RWPE1 (cell line): ENCODE results near the gene FAM228A.

Experiments
- CTCF ChIA-PET: fragments of 350-600 bp; sonication (Branson Sonifier 250); formaldehyde crosslinking; extraction: SDS; loops from one replicate; lab custom pipeline; 2021; lab: Yijun Ruan, JAX
- POLR2A ChIA-PET: fragments of 400-600 bp; formaldehyde crosslinking; extraction: SDS; loops from one replicate; lab custom pipeline; 2020; ENCODE audit warnings: antibody characterized with exemption; ENCODE audit not compliant: low non-redundant PET; lab: Yijun Ruan, JAX
- DNase-seq: peaks from one replicate; pipeline ENCODE4 v3.0.0; 2012; ENCODE audit warnings: low spot score
- H3K27ac ChIP-seq: fragments of 450-650 bp; 2 replicates; pipeline ENCODE4 v1.5.1; 2017
- TF ChIP-seq, protein P1 (sequence below): fragments of 450-650 bp; conservative IDR thresholded peaks from 2 replicates; pipeline ENCODE4 v1.5.1; 2017; ENCODE audit warnings: low read depth, mild to moderate bottlenecking

Gene FAM228A

DNA sequence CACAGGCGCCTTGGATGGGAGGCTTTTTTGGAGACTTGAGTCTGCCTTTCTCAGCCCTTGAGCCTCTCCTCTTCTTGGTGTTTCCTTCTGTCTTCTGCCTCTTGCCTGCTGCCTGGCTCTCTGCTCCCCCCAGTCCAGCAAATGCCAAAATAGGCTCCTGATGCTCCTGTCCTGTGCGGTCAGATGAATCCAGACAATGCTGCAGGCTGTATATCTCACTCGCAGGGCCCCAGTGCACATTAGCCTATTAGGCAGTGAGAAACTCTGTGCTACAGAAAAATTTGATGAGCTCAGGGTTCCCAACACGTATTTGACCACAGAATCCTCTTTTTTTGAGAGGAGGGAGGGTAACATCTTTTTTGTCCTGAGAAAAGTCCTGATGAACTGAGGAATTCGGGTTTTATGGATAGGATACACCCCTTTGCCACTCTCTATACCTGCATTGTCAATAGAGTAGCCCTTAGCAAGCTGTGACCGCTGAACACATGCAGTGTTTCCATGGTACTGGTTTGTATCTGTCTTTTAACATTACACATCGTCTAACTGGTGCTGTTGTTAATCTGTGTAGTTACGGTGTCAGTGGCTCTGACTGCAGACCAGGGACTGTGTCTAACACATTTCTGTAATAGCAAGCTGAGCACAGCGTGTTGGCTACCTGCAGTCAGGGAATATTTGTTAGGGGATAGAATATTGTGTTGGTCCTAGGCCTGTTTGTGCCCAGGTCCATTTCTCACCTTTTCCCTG is 50.8 kb downstream of the FAM228A start:
- ChIA-PET POLR2A (no interaction called here), CTCF (no interaction called here)
- no peak for DNase-seq
- TF ChIP-seq, protein P1, sequence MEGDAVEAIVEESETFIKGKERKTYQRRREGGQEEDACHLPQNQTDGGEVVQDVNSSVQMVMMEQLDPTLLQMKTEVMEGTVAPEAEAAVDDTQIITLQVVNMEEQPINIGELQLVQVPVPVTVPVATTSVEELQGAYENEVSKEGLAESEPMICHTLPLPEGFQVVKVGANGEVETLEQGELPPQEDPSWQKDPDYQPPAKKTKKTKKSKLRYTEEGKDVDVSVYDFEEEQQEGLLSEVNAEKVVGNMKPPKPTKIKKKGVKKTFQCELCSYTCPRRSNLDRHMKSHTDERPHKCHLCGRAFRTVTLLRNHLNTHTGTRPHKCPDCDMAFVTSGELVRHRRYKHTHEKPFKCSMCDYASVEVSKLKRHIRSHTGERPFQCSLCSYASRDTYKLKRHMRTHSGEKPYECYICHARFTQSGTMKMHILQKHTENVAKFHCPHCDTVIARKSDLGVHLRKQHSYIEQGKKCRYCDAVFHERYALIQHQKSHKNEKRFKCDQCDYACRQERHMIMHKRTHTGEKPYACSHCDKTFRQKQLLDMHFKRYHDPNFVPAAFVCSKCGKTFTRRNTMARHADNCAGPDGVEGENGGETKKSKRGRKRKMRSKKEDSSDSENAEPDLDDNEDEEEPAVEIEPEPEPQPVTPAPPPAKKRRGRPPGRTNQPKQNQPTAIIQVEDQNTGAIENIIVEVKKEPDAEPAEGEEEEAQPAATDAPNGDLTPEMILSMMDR: no peak
- no peak overlapping the region for H3K27ac ChIP-seq

DNA sequence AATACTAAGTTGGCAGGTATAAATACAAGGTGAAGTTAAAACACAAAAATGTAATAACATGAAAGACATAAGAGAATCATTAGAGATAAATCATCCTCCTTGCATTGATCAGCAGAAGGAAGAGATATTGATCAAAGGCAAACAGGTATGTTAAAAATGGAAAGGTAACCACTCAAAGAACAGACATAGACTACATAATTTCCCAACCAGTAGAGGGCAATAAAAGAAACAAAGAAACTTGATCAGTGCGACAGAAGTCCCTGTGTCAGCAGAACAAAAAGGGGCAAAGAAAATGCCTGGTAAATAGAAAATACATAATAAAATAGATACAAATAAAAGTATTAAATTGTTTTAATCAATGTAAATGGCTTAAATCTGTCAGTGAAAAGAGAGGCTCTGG is 53.6 kb downstream of the FAM228A start:
- H3K27ac ChIP-seq: no peak overlapping the region
- TF ChIP-seq, protein P1: peak; percentile 28; the same call in 1 of the 2 replicates
- ChIA-PET CTCF (interaction anchor here (0.7 to 1.0 kb wide), 2 partner anchors 27 to 63 kb away, joined by 3 to 7 read pairs; no protein-coding TSS in a partner anchor), POLR2A (no interaction called here)
- DNase-seq: peak; percentile 17

DNA sequence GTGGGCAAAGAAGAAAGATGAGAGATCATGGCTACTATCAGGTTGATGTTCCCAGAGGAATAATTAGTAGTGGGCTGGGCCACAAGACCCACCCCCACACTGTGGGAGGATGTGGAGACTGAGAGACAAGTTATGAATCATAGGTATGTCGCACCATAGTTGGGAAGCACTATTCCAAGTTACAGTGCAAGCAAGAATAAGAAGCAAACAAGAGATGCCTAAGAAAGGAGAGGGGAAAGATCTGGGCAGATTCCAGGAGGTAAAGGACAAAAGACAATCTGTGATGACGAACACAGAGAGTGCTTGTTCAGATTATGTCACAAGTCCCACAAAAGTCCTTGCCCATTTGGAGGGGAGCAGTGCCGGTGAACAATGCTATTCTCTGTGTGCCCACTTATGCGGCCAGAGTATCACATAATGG is 56.6 kb downstream of the FAM228A start:
- DNase-seq: no peak
- CTCF ChIA-PET: no interaction called here
- POLR2A ChIA-PET: no interaction called here
- no peak overlapping the region for H3K27ac ChIP-seq
- TF ChIP-seq, protein P1: no peak

DNA sequence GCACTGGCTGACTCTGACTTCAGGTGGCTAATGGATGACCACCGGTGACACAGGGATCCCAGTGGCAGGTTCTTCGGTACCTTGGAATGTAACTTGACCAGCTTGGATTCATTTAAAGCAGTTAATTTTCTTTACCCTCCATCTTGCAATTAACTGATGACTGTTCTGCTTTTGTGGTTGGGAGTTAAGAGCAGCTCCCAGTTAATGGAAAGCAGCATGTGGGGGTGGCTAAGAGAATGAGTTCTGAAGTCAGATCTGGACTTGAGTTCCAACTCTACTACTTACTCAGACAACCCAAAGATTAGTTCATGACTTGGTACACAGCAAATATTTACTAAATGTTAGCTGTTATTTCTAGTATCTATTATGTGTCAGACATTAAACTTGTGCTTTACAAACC is 58.5 kb downstream of the FAM228A start:
- ChIA-PET CTCF (no interaction called here), POLR2A (no interaction called here)
- no peak for DNase-seq
- TF ChIP-seq, protein P1: no peak
- H3K27ac ChIP-seq: no peak overlapping the region

DNA sequence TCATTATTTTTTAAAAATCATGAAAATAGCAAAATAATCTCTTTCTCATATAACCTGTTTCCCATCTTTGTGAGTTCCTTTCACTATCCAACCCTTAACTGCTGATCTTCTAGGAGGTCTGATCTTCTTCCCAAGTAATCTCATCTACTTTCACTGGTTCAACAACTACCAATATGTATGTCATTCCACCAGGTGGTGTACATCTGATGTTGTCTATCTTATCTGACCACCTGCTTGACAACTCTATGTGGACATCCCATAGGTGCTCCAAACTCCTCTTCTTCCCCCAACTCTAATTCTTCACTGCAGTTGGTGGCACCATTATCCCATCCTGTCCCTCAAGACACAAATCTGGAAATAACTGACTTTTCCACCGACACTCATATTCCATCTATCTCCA is 62.5 kb downstream of the FAM228A start:
- no peak for DNase-seq
- H3K27ac ChIP-seq: no peak overlapping the region
- TF ChIP-seq, protein P1: no peak
- ChIA-PET POLR2A (no interaction called here), CTCF (no interaction called here)

DNA sequence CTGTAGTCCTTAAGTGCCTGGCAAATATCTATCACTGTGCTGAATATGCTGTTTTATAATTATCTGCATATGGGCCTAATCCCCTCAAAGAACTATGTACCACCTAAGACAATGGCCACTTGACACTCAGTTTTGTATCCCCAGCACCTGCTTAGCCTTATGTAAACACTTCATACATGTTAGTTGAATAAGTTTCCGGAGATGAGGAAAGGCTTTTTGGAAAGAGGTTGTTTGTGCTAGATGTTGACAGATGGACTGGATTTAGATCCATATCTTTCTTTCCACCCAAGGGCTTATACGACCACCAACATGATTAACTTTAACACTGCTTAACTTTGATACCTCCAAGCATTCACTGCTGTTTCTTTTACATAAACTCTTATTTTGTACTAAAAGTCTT is 63.3 kb downstream of the FAM228A start:
- no peak overlapping the region for H3K27ac ChIP-seq
- TF ChIP-seq, protein P1: no peak
- DNase-seq: no peak
- CTCF ChIA-PET: no interaction called here
- POLR2A ChIA-PET: no interaction called here
